Panc1 (cell line): ENCODE measurements around the gene KCNIP4. TPM values are rescaled to one million over a fixed set of nuclear protein-coding genes. Genes with fewer than 3 reads are reported as not detected.

Experiments
- ATAC-seq: fragments of 200-7000 bp; cut with Tn5 transposase; 2 replicates; pipeline ENCODE4 v1.9.1; 2020; ENCODE audit warnings: mild to moderate bottlenecking, moderate library complexity
- BruUV-seq: library from RNA; stranded (reverse); fragments of 400-500 nt; replicated peaks from 2 replicates; lab custom pipeline; 2021; lab: Mats Ljungman, UMichigan
- CTCF ChIA-PET: fragments of 300-600 bp; sonication (Branson Sonifier 250); formaldehyde crosslinking; loops from one replicate; lab custom pipeline; 2022; ENCODE audit warnings: antibody characterized with exemption; lab: Charles Lee
- POLR2A ChIA-PET: fragments of 300-600 bp; sonication (Branson Sonifier 250); formaldehyde crosslinking; loops from one replicate; lab custom pipeline; 2022; ENCODE audit warnings: antibody characterized with exemption; lab: Charles Lee
- DNase-seq: peaks from one replicate; pipeline ENCODE4 v3.0.0-alpha.2; 2010; ENCODE audit warnings: low read depth, low spot score
- H3K27ac ChIP-seq: 2 replicates; pipeline ENCODE4 v1.5.1; 2011; ENCODE audit warnings: mild to moderate bottlenecking, low read length, inconsistent platforms
- H3K27me3 ChIP-seq: fragments of 200-500 bp; sonication (Bioruptor generic); 2 replicates; pipeline ENCODE4 v1.6.0; 2014; ENCODE audit warnings: low read length, inconsistent platforms; ENCODE audit not compliant: control insufficient read depth, insufficient read depth
- H3K36me3 ChIP-seq: fragments of 200-500 bp; sonication (Bioruptor generic); 2 replicates; pipeline ENCODE4 v1.5.1; 2014; ENCODE audit warnings: inconsistent platforms, mild to moderate bottlenecking, low read length, moderate library complexity; ENCODE audit not compliant: control insufficient read depth, insufficient read depth
- H3K4me1 ChIP-seq: 2 replicates; pipeline ENCODE4 v1.5.1; 2011; ENCODE audit warnings: inconsistent platforms, mild to moderate bottlenecking, low read length, moderate library complexity; ENCODE audit not compliant: control insufficient read depth, insufficient read depth
- H3K4me3 ChIP-seq, 2 experiments: 2 replicates each; pipeline ENCODE4 v1.5.1; 2011 to 2012; ENCODE audit warnings: low read depth in 2 of 2, low read length in 2 of 2, mild to moderate bottlenecking in 2 of 2, inconsistent platforms in 1 of 2, moderate library complexity in 1 of 2
- H3K9me3 ChIP-seq: fragments of 200-500 bp; sonication (Bioruptor generic); 2 replicates; pipeline ENCODE4 v1.5.1; 2014; ENCODE audit warnings: low read depth, mild to moderate bottlenecking, inconsistent platforms, low read length, moderate library complexity; ENCODE audit not compliant: control insufficient read depth, insufficient read depth
- POLR2AphosphoS5 ChIP-seq: IDR thresholded peaks from 2 replicates; pipeline ENCODE4 v1.6.1; 2012; ENCODE audit warnings: mild to moderate bottlenecking, low read depth, low read length, moderate library complexity
- SIN3A ChIP-seq: IDR thresholded peaks from 2 replicates; pipeline ENCODE4 v1.6.1; 2012; ENCODE audit warnings: low read depth, mild to moderate bottlenecking, low read length, moderate library complexity, borderline replicate concordance; ENCODE audit not compliant: insufficient read depth
- TCF7L2 ChIP-seq: IDR thresholded peaks from 2 replicates; pipeline ENCODE4 v1.6.1; 2011; ENCODE audit warnings: mild to moderate bottlenecking, low read depth, low read length, inconsistent platforms
- in situ Hi-C: cut with HindIII; loops from 2 replicates; pipeline ENCODE4 v1.10.0; 2016; ENCODE audit warnings: low sequenced_read_pairs, low pct_unique_long_range_greater_than_20kb
- intact Hi-C: fragments of 100-400 bp; cut with micrococcal nuclease; formaldehyde crosslinking; loops from one replicate; pipeline ENCODE4 v1.10.0; 2022; ENCODE audit not compliant: unreplicated experiment
- total RNA-seq: library from RNA; stranded (reverse); gene quantifications from one replicate; pipeline ENCODE4 v1.2.1, GENCODE V29; 2021; ENCODE audit not compliant: unreplicated experiment
- TF ChIP-seq, protein P1 (sequence below), 2 experiments: IDR thresholded peaks; 2 replicates each; pipeline ENCODE4 v1.6.1; 2011 to 2012; ENCODE audit warnings: low read depth in 2 of 2, control low read depth in 1 of 2, low read length in 1 of 2, mild to moderate bottlenecking in 1 of 2, moderate library complexity in 1 of 2; ENCODE audit not compliant: insufficient read depth in 1 of 2
- TF ChIP-seq, protein P2 (sequence below): fragments of 450-650 bp; IDR thresholded peaks from 2 replicates; pipeline ENCODE4 v1.5.1; 2017; ENCODE audit warnings: mild to moderate bottlenecking

KCNIP4 gene
- total RNA-seq, 1 experiment from 2014 or later = not detected

GRCh38 chr4:21656832-21657231 lies 291.7 kb downstream of the KCNIP4 start:
- H3K36me3 ChIP-seq = no peaks in the 10 kb centered on the region
- ChIA-PET CTCF (no interaction called here), POLR2A (no interaction called here)
- no peak overlapping the region for H3K27ac ChIP-seq
- TF ChIP-seq, protein P1, sequence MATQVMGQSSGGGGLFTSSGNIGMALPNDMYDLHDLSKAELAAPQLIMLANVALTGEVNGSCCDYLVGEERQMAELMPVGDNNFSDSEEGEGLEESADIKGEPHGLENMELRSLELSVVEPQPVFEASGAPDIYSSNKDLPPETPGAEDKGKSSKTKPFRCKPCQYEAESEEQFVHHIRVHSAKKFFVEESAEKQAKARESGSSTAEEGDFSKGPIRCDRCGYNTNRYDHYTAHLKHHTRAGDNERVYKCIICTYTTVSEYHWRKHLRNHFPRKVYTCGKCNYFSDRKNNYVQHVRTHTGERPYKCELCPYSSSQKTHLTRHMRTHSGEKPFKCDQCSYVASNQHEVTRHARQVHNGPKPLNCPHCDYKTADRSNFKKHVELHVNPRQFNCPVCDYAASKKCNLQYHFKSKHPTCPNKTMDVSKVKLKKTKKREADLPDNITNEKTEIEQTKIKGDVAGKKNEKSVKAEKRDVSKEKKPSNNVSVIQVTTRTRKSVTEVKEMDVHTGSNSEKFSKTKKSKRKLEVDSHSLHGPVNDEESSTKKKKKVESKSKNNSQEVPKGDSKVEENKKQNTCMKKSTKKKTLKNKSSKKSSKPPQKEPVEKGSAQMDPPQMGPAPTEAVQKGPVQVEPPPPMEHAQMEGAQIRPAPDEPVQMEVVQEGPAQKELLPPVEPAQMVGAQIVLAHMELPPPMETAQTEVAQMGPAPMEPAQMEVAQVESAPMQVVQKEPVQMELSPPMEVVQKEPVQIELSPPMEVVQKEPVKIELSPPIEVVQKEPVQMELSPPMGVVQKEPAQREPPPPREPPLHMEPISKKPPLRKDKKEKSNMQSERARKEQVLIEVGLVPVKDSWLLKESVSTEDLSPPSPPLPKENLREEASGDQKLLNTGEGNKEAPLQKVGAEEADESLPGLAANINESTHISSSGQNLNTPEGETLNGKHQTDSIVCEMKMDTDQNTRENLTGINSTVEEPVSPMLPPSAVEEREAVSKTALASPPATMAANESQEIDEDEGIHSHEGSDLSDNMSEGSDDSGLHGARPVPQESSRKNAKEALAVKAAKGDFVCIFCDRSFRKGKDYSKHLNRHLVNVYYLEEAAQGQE (IDR thresholded peaks at IDR 0.05; ENCODE audit: insufficient read depth in 1 of 2, low read depth in 2 of 2, low read length in 1 of 2) = no peak
- TF ChIP-seq TCF7L2 (no peak), POLR2AphosphoS5 (no peak), SIN3A (no peak)
- TF ChIP-seq, protein P2, sequence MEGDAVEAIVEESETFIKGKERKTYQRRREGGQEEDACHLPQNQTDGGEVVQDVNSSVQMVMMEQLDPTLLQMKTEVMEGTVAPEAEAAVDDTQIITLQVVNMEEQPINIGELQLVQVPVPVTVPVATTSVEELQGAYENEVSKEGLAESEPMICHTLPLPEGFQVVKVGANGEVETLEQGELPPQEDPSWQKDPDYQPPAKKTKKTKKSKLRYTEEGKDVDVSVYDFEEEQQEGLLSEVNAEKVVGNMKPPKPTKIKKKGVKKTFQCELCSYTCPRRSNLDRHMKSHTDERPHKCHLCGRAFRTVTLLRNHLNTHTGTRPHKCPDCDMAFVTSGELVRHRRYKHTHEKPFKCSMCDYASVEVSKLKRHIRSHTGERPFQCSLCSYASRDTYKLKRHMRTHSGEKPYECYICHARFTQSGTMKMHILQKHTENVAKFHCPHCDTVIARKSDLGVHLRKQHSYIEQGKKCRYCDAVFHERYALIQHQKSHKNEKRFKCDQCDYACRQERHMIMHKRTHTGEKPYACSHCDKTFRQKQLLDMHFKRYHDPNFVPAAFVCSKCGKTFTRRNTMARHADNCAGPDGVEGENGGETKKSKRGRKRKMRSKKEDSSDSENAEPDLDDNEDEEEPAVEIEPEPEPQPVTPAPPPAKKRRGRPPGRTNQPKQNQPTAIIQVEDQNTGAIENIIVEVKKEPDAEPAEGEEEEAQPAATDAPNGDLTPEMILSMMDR = no peak
- no TSS peak for BruUV-seq
- in situ Hi-C loops (no loop called here), intact Hi-C loops (no loop called here)
- no peaks in the 10 kb centered on the region for H3K9me3 ChIP-seq
- H3K4me1 ChIP-seq = no peaks in the 10 kb centered on the region
- no peak for ATAC-seq
- no peaks in the 10 kb centered on the region for H3K27me3 ChIP-seq
- DNase-seq = no peak
- no peak overlapping the region for H3K4me3 ChIP-seq

DNA sequence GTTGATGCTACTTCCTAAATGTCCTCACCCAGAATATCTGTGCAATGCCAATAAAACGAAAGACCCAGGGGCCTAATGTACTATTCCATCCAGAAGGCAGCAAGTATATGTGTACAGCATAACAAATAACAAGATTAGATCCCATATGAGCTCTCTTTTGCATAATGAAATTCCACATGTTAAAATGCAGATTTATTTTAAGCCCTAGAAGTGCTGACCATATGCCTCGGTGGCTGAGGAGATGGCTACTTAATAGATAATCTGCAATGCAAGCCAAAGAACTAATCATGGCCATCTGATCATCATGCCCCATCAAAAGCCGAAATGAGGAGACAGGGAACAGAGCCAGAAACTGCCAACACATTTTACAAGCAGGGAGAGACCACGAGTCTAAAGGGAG lies 293.5 kb downstream of the KCNIP4 start:
- no peak overlapping the region for H3K27ac ChIP-seq
- H3K27me3 ChIP-seq = no peaks in the 10 kb centered on the region
- H3K4me1 ChIP-seq = no peaks in the 10 kb centered on the region
- no peaks in the 10 kb centered on the region for H3K36me3 ChIP-seq
- in situ Hi-C loops (no loop called here), intact Hi-C loops (no loop called here)
- TF ChIP-seq POLR2AphosphoS5 (no peak), TCF7L2 (no peak), SIN3A (no peak)
- TF ChIP-seq, protein P1 (IDR thresholded peaks at IDR 0.05; ENCODE audit: insufficient read depth in 1 of 2, low read depth in 2 of 2, low read length in 1 of 2) = no peak
- TF ChIP-seq, protein P2 = no peak
- no peak for DNase-seq
- H3K9me3 ChIP-seq = no peaks in the 10 kb centered on the region
- H3K4me3 ChIP-seq = no peak overlapping the region
- ATAC-seq = no peak
- BruUV-seq = no TSS peak
- ChIA-PET CTCF (no interaction called here), POLR2A (no interaction called here)
